CD8-positive, alpha-beta memory T cell (primary cell): Measurements from ENCODE around the gene ARHGEF6. TPM values are rescaled to one million over a fixed set of nuclear protein-coding genes. Genes with fewer than 3 reads are reported as not detected.

ENCODE experiments used
- CTCF ChIA-PET: fragments of 350-600 bp; sonication (Branson Sonifier 250); formaldehyde crosslinking; loops from one replicate; lab custom pipeline; 2021; ENCODE audit warnings: antibody characterized with exemption; lab: Charles Lee
- POLR2A ChIA-PET: fragments of 350-600 bp; sonication (Branson Sonifier 250); formaldehyde crosslinking; loops from one replicate; lab custom pipeline; 2021; ENCODE audit warnings: antibody characterized with exemption; lab: Charles Lee
- DNase-seq, 5 donors: peaks; one replicate each; pipeline versions ENCODE4 v3.0.0 to v3.0.0-alpha.2; 2020 to 2022; ENCODE audit warnings: mixed read lengths in 1 of 5
- H3K27ac ChIP-seq: one replicate; pipeline ENCODE4 v1.7.0; 2013; ENCODE audit warnings: low read depth, mild to moderate bottlenecking, low read length, moderate library complexity
- H3K27me3 ChIP-seq: 2 replicates; pipeline ENCODE4 v1.7.0; 2013; ENCODE audit warnings: low read length, mild to moderate bottlenecking; ENCODE audit not compliant: insufficient read depth, poor library complexity, severe bottlenecking
- H3K36me3 ChIP-seq: 2 replicates; pipeline ENCODE4 v1.7.0; 2013; ENCODE audit warnings: mild to moderate bottlenecking, low read length, moderate library complexity; ENCODE audit not compliant: insufficient read depth
- H3K4me1 ChIP-seq: 2 replicates; pipeline ENCODE4 v1.7.0; 2013; ENCODE audit warnings: mild to moderate bottlenecking, low read length, moderate library complexity; ENCODE audit not compliant: insufficient read depth
- H3K4me3 ChIP-seq: 2 replicates; pipeline ENCODE4 v1.7.0; 2013; ENCODE audit warnings: mild to moderate bottlenecking, low read length
- H3K9me3 ChIP-seq: 2 replicates; pipeline ENCODE4 v1.7.0; 2013; ENCODE audit warnings: mild to moderate bottlenecking, low read length
- H3K27ac Mint-ChIP-seq, 8 donors: one replicate each; pipeline ENCODE4 v1.8.0; 2020 to 2021; ENCODE audit warnings: mixed read lengths in 8 of 8, mild to moderate bottlenecking in 6 of 8, inconsistent platforms in 3 of 8, moderate library complexity in 3 of 8
- H3K27me3 Mint-ChIP-seq, 2 donors: one replicate each; pipeline ENCODE4 v1.8.0; 2020 to 2021; ENCODE audit warnings: mixed read lengths in 2 of 2, mild to moderate bottlenecking in 1 of 2, moderate library complexity in 1 of 2
- H3K36me3 Mint-ChIP-seq, 3 donors: one replicate each; pipeline ENCODE4 v1.8.0; 2020 to 2021; ENCODE audit warnings: mixed read lengths in 3 of 3, inconsistent platforms in 1 of 3, mild to moderate bottlenecking in 1 of 3
- H3K4me1 Mint-ChIP-seq, 3 donors: one replicate each; pipeline ENCODE4 v1.8.0; 2020 to 2021; ENCODE audit warnings: mixed read lengths in 3 of 3, inconsistent platforms in 1 of 3, mild to moderate bottlenecking in 1 of 3
- H3K4me3 Mint-ChIP-seq, 7 donors: one replicate each; pipeline ENCODE4 v1.8.0; 2020 to 2021; ENCODE audit warnings: mixed read lengths in 7 of 7, mild to moderate bottlenecking in 6 of 7, moderate library complexity in 4 of 7, inconsistent platforms in 2 of 7
- H3K9me3 Mint-ChIP-seq, 5 donors: one replicate each; pipeline ENCODE4 v1.8.0; 2020 to 2022; ENCODE audit warnings: mixed read lengths in 5 of 5, mild to moderate bottlenecking in 3 of 5, moderate library complexity in 2 of 5, inconsistent platforms in 1 of 5
- polyA plus RNA-seq: library from polyadenylated mRNA; unstranded; fragments of 300-500 nt; fragmentation: Illumina TruSeq; gene quantifications from one replicate; pipeline ENCODE4 v1.2.3, GENCODE V29; 2021
- total RNA-seq, 2 experiments: library from RNA; stranded (reverse); gene quantifications; one replicate each; pipeline ENCODE4 v1.2.3, GENCODE V29; 2021

The ARHGEF6 gene
- total and polyA plus RNA-seq, 3 experiments from 2014 or later: 25.6 to 60.7 (median 27.0) TPM

DNA sequence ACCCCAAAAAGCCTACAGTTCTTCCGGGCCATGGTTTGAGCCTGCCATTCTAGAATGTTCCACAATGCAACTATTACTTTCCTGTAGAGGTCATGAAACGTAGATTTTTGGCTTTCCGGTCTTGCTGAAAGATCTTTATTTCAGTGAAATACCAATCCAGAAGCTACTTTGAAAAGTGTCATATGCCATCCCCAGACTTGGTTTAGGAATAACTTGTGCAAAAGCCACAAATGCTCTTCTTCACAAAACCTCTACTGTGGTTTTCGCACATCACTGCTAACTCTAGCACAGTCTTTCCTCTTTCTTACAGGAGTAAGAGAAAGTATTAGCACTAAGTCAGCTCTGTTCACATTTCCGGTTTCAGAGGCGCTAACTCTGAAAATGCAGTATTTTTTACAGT lies 145.5 kb downstream of the ARHGEF6 start:
- Mint-ChIP-seq H3K27me3 (peaks cover 0 to 10% of the 10 kb centered on the region in 2 donors), H3K4me1 (peaks cover 63 to 90% (median 89%) of the 10 kb centered on the region in 3 donors), H3K9me3 (no peaks in the 10 kb centered on the region), H3K36me3 (no peaks in the 10 kb centered on the region), H3K27ac (peak overlapping the region; percentile 68 to 94 (median 80)), H3K4me3 (peak overlapping the region; percentile 65 to 82 (median 75))
- Histone ChIP-seq H3K27me3 (no peaks in the 10 kb centered on the region), H3K9me3 (no peaks in the 10 kb centered on the region), H3K4me1 (peaks cover 90% of the 10 kb centered on the region), H3K4me3 (peak overlapping the region; percentile 45), H3K27ac (no peak overlapping the region), H3K36me3 (no peaks in the 10 kb centered on the region)
- ChIA-PET CTCF (interaction anchor here (0.6 to 3.7 kb wide), 4 partner anchors 9 to 60 kb away, joined by 3 to 14 read pairs (median 4); no protein-coding TSS in a partner anchor), POLR2A (interaction anchor here (0.7 to 1.9 kb wide), 5 partner anchors 8 to 138 kb away, joined by 3 to 7 read pairs (median 4); partner anchors contain the start of gene HTATSF1)
- DNase-seq: peak in 3 of 5 donors; percentile 40 to 62 (median 46)

DNA sequence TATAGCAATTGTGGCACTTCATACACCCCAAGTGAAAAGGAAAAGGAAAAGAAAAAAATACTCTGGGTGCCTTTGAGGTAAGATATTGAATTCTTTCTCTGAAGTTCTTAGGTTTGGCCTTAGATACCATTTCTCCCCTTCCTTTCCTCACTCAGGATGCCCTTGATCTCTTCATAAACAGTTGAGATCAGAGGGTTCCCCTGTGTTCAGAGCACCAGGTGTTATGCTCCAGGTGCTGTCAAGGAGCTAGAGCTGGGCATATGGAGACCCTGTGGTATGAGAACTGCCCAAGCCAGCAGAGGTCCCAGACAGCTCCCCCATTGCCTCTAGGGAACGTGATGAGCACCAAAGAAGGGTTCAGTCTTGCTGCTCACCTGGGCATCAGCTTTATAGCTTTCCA lies 149.9 kb downstream of the ARHGEF6 start:
- no peaks in the 10 kb centered on the region for H3K36me3 Mint-ChIP-seq
- CTCF ChIA-PET: no interaction called here
- H3K4me3 Mint-ChIP-seq: peak overlapping the region in 3 of 7 donors; percentile 16 to 28 (median 27)
- Histone ChIP-seq H3K36me3 (no peaks in the 10 kb centered on the region), H3K27ac (no peak overlapping the region), H3K4me3 (no peak overlapping the region), H3K4me1 (peaks cover 95% of the 10 kb centered on the region), H3K9me3 (no peaks in the 10 kb centered on the region), H3K27me3 (no peaks in the 10 kb centered on the region)
- H3K27ac Mint-ChIP-seq: peak overlapping the region in 4 of 8 donors; percentile 18 to 50 (median 43)
- POLR2A ChIA-PET: no interaction called here
- peaks cover 81 to 93% (median 90%) of the 10 kb centered on the region in 3 donors for H3K4me1 Mint-ChIP-seq
- no peaks in the 10 kb centered on the region for H3K9me3 Mint-ChIP-seq
- peak in 1 of 5 donors; percentile 49 for DNase-seq
- H3K27me3 Mint-ChIP-seq: peaks cover 0 to 6% of the 10 kb centered on the region in 2 donors

DNA sequence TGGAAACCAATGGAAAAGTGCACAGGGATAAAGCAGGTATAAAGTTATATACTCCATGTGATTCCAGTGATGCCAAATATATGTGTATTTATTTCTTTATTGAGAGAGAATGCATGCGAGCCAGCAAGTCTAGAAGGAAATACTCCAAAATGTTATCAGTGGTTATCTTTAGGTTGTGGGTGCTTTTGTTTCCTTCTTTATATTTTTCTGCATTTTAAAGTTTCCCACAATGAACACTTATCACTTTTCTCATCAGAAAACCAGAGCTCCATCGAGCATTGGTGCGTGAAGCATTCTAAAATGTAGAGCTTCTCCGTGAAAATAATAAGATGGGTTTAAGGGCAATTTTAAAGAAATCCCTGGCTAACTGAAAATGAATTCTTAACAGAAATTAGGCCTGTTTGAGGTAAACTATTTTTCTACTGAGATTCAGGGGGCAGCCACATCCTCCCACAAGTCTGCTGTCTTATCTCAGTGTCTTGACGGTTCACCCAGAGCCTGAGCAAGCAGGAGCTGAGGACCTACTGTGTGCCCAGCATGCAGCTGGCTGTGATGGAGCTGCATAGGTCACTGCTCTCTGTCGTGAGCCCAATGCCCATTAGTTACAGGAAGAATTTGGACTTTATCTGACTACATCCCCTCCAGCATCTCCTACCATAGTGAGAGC lies 151.5 kb downstream of the ARHGEF6 start:
- Histone ChIP-seq H3K27me3 (no peaks in the 10 kb centered on the region), H3K9me3 (no peaks in the 10 kb centered on the region), H3K36me3 (no peaks in the 10 kb centered on the region), H3K4me3 (no peak overlapping the region), H3K27ac (no peak overlapping the region), H3K4me1 (peaks cover 95% of the 10 kb centered on the region)
- Mint-ChIP-seq H3K9me3 (no peaks in the 10 kb centered on the region), H3K4me1 (peaks cover 71 to 92% (median 91%) of the 10 kb centered on the region in 3 donors), H3K27ac (peak overlapping the region in 7 of 8 donors; percentile 64 to 93 (median 89)), H3K27me3 (peaks cover 0 to 6% of the 10 kb centered on the region in 2 donors), H3K36me3 (no peaks in the 10 kb centered on the region), H3K4me3 (peak overlapping the region in 6 of 7 donors; percentile 11 to 71 (median 62))
- peak in 2 of 5 donors; percentile 26 to 49 for DNase-seq
- POLR2A ChIA-PET: interaction anchor here (0.7 to 1.1 kb wide), 3 partner anchors 12 to 60 kb away, joined by 3 to 5 read pairs (median 4); no protein-coding TSS in a partner anchor
- CTCF ChIA-PET: interaction anchor here (0.8 kb wide), 1 partner anchor 12 kb away, joined by 3 read pairs; no protein-coding TSS in a partner anchor

DNA sequence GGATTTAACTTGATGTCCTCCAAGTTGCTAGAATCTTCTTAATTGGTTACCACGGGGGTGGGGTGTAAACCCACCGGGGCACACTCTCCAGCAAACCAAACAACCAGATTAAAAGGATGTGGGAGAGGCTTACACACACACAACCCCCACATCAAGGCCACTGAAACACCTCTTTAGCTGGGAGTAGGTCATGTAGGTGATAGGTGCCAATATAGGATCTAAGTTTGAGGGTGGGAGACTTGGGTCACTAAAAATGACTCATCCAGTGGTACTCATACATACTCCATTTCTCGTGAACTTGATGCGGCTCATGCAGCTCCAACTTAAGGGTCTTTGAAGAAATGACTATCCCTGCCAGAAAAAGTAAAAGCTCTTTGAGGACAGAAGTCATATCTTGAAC lies 153.3 kb downstream of the ARHGEF6 start:
- no peaks in the 10 kb centered on the region for H3K27me3 ChIP-seq
- POLR2A ChIA-PET: interaction anchor here (2.0 kb wide), 1 partner anchor 8 kb away, joined by 6 read pairs; no protein-coding TSS in a partner anchor
- DNase-seq: peak in 3 of 5 donors; percentile 40 to 65 (median 48)
- peaks cover 73 to 95% (median 88%) of the 10 kb centered on the region in 3 donors for H3K4me1 Mint-ChIP-seq
- no peak overlapping the region for H3K4me3 ChIP-seq
- no peaks in the 10 kb centered on the region for H3K9me3 ChIP-seq
- CTCF ChIA-PET: no interaction called here
- H3K9me3 Mint-ChIP-seq: no peaks in the 10 kb centered on the region
- H3K4me3 Mint-ChIP-seq: peak overlapping the region; percentile 14 to 83 (median 59)
- H3K27ac Mint-ChIP-seq: peak overlapping the region; percentile 58 to 86 (median 74)
- peaks cover 81% of the 10 kb centered on the region for H3K4me1 ChIP-seq
- H3K27me3 Mint-ChIP-seq: peaks cover 0 to 4% of the 10 kb centered on the region in 2 donors
- H3K27ac ChIP-seq: no peak overlapping the region
- H3K36me3 Mint-ChIP-seq: no peaks in the 10 kb centered on the region
- H3K36me3 ChIP-seq: no peaks in the 10 kb centered on the region

DNA sequence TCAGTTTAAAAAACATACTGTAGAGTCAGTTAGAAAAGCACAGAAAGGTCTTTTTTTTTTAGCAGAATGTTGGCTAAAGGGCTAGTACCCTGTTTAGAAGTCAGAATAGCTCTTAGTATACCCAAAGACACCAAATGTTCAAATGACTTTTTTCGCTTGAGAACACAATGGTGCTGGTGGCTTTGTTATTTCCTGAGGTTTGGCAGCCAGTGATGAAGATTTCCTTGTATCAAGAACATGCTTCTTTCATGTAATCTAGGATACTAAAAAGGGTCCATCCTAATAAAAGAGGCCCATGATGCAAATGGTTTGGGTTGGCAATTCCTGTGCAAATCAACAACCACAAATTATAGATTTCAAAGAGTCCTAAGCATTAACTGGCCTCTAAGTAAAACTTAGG lies 153.8 kb downstream of the ARHGEF6 start:
- Histone ChIP-seq H3K36me3 (no peaks in the 10 kb centered on the region), H3K27me3 (no peaks in the 10 kb centered on the region), H3K4me3 (no peak overlapping the region), H3K27ac (no peak overlapping the region), H3K4me1 (peaks cover 76% of the 10 kb centered on the region), H3K9me3 (no peaks in the 10 kb centered on the region)
- peak in 1 of 5 donors; percentile 13 for DNase-seq
- H3K4me3 Mint-ChIP-seq: peak overlapping the region in 5 of 7 donors; percentile 39 to 74 (median 57)
- no peaks in the 10 kb centered on the region for H3K9me3 Mint-ChIP-seq
- ChIA-PET CTCF (interaction anchor here (0.7 to 1.4 kb wide), 3 partner anchors 9 to 68 kb away, joined by 3 read pairs; no protein-coding TSS in a partner anchor), POLR2A (interaction anchor here (0.7 to 2.0 kb wide), 2 partner anchors 9 to 39 kb away, joined by 5 to 6 read pairs; no protein-coding TSS in a partner anchor)
- peaks cover 72 to 93% (median 85%) of the 10 kb centered on the region in 3 donors for H3K4me1 Mint-ChIP-seq
- H3K27me3 Mint-ChIP-seq: peaks cover 0 to 4% of the 10 kb centered on the region in 2 donors
- peak overlapping the region in 6 of 8 donors; percentile 43 to 86 (median 70) for H3K27ac Mint-ChIP-seq
- no peaks in the 10 kb centered on the region for H3K36me3 Mint-ChIP-seq

DNA sequence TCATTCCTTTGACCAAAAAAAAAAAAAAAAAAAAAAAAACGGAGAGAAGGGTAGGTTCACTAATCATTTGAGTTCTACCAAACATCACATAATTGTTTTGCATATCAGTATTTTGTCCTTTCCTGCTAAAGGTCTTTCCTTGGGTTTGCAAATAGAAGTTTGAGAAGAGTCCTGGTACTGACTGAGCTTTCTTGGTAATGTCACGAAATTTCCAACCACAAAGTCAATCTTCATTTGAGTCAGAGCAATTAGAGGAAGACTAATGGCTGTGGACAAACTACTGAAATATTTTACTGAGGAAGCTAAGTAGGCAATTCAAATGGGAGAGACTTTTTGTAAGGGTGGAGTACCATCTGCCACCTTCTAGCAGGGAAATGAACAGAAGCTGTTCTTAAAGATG lies 154.5 kb downstream of the ARHGEF6 start:
- Histone ChIP-seq H3K4me3 (no peak overlapping the region), H3K27ac (no peak overlapping the region), H3K27me3 (no peaks in the 10 kb centered on the region), H3K4me1 (peaks cover 71% of the 10 kb centered on the region), H3K9me3 (no peaks in the 10 kb centered on the region), H3K36me3 (no peaks in the 10 kb centered on the region)
- Mint-ChIP-seq H3K27me3 (peaks cover 0 to 4% of the 10 kb centered on the region in 2 donors), H3K9me3 (no peaks in the 10 kb centered on the region), H3K27ac (peak overlapping the region in 3 of 8 donors; percentile 11 to 86 (median 43)), H3K4me1 (peaks cover 70 to 94% (median 84%) of the 10 kb centered on the region in 3 donors), H3K36me3 (no peaks in the 10 kb centered on the region), H3K4me3 (peak overlapping the region in 4 of 7 donors; percentile 10 to 57 (median 37))
- no peak for DNase-seq
- ChIA-PET POLR2A (interaction anchor here (0.7 to 2.0 kb wide), 2 partner anchors 10 to 39 kb away, joined by 5 to 6 read pairs; no protein-coding TSS in a partner anchor), CTCF (interaction anchor here (0.7 to 1.8 kb wide), 4 partner anchors 9 to 69 kb away, joined by 3 to 5 read pairs (median 3); no protein-coding TSS in a partner anchor)

DNA sequence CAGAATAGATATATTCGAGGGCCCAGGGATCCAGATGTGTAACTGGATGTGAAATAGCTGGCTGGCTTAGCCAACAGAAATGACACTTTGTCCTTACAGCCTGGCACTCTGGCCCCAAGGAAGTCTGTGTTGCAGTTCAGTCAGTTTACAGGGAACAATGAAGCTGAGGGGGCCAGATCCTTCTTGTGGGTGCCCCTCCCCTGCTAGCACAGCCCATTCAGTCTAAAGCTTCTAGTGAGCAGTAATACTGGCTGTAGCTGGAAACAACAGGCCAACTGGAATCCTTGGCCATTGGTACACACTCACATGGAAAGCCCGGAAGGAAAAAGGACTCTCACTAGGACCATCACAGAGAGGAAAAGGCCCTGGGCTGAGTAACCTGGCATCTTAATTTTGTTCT lies 155.5 kb downstream of the ARHGEF6 start:
- H3K27me3 ChIP-seq: no peaks in the 10 kb centered on the region
- no peak for DNase-seq
- H3K9me3 ChIP-seq: no peaks in the 10 kb centered on the region
- CTCF ChIA-PET: interaction anchor here (1.8 kb wide), 1 partner anchor 17 kb away, joined by 5 read pairs; no protein-coding TSS in a partner anchor
- Mint-ChIP-seq H3K9me3 (no peaks in the 10 kb centered on the region), H3K27me3 (peaks cover 0 to 4% of the 10 kb centered on the region in 2 donors), H3K4me1 (peaks cover 62 to 88% (median 80%) of the 10 kb centered on the region in 3 donors), H3K4me3 (no peak overlapping the region), H3K36me3 (no peaks in the 10 kb centered on the region), H3K27ac (peak overlapping the region in 2 of 8 donors; percentile 40 to 87)
- no peak overlapping the region for H3K27ac ChIP-seq
- H3K4me1 ChIP-seq: peaks cover 66% of the 10 kb centered on the region
- H3K36me3 ChIP-seq: no peaks in the 10 kb centered on the region
- no peak overlapping the region for H3K4me3 ChIP-seq
- POLR2A ChIA-PET: no interaction called here
